Smooth muscle cell (in vitro differentiated cells): ENCODE results near the gene KATNAL2. TPM values are rescaled to one million over a fixed set of nuclear protein-coding genes. Genes with fewer than 3 reads are reported as not detected.

Source experiments
- DNase-seq: peaks from one replicate; lab custom pipeline; 2025; ENCODE audit not compliant: unreplicated experiment; lab: John Stamatoyannopoulos, UW
- H2AFZ ChIP-seq: fragments of 200-600 bp; sonication (generic); 2 replicates; pipeline ENCODE4 v1.6.0; 2016; ENCODE audit warnings: antibody characterized with exemption, low read depth, mild to moderate bottlenecking
- H3F3A ChIP-seq: fragments of 200-600 bp; sonication (generic); 2 replicates; pipeline ENCODE4 v1.6.0; 2017; ENCODE audit warnings: antibody characterized with exemption, low read depth
- H3K27ac ChIP-seq: fragments of 200-600 bp; sonication (generic); 2 replicates; pipeline ENCODE4 v1.5.1; 2016; ENCODE audit warnings: low read depth, mild to moderate bottlenecking
- H3K27me3 ChIP-seq: fragments of 200-600 bp; sonication (generic); 2 replicates; pipeline ENCODE4 v1.6.1; 2016; ENCODE audit warnings: low read depth, mild to moderate bottlenecking
- H3K36me3 ChIP-seq: fragments of 200-600 bp; sonication (generic); 2 replicates; pipeline ENCODE4 v1.5.1; 2016; ENCODE audit warnings: low read depth
- H3K4me1 ChIP-seq: fragments of 200-600 bp; sonication (generic); 2 replicates; pipeline ENCODE4 v1.5.1; 2016; ENCODE audit warnings: low read depth
- H3K4me2 ChIP-seq: fragments of 200-600 bp; sonication (generic); 2 replicates; pipeline ENCODE4 v1.6.0; 2016; ENCODE audit warnings: mild to moderate bottlenecking
- H3K4me3 ChIP-seq: fragments of 200-600 bp; sonication (generic); 2 replicates; pipeline ENCODE4 v1.5.1; 2016; ENCODE audit warnings: mild to moderate bottlenecking
- H3K79me2 ChIP-seq: fragments of 200-600 bp; sonication (generic); 2 replicates; pipeline ENCODE4 v1.6.0; 2016; ENCODE audit warnings: low read depth, mild to moderate bottlenecking
- H3K9ac ChIP-seq: fragments of 200-600 bp; sonication (generic); 2 replicates; pipeline ENCODE4 v1.6.0; 2016; ENCODE audit warnings: low read depth
- H3K9me3 ChIP-seq: fragments of 200-600 bp; sonication (generic); replicated peaks from 2 replicates; pipeline ENCODE4 v1.5.1; 2016; ENCODE audit warnings: low read depth
- H4K20me1 ChIP-seq: fragments of 200-600 bp; sonication (generic); 2 replicates; pipeline ENCODE4 v1.6.0; 2016; ENCODE audit warnings: low read depth
- CTCF ChIP-seq: fragments of 200-600 bp; sonication (generic); IDR thresholded peaks from 2 replicates; pipeline ENCODE4 v1.5.1; 2017; ENCODE audit warnings: borderline replicate concordance, mild to moderate bottlenecking, antibody characterized with exemption; ENCODE audit not compliant: insufficient read depth, poor library complexity, severe bottlenecking
- WGBS: methylation state at CpG from one replicate; pipeline ENCODE4 v1.1.7; 2016; ENCODE audit warnings: low lambda C conversion rate; 5-methylcytosine and 5-hydroxymethylcytosine counted together
- polyA plus RNA-seq: library from polyadenylated mRNA; unstranded; fragments of >200 nt; fragmentation: Nextera tagmentation; extraction: Ambion mirVana; gene quantifications from 2 replicates; pipeline ENCODE4 v1.2.1, GENCODE V29; 2016
- total RNA-seq: library from RNA; depleted of rRNA; stranded (reverse); fragments of >200 nt; gene quantifications from 2 replicates; pipeline ENCODE4 v1.2.3, GENCODE V29; 2014

KATNAL2 gene
- total and polyA plus RNA-seq, 2 experiments from 2014 or later = 0.31 to 2.1 TPM

DNA sequence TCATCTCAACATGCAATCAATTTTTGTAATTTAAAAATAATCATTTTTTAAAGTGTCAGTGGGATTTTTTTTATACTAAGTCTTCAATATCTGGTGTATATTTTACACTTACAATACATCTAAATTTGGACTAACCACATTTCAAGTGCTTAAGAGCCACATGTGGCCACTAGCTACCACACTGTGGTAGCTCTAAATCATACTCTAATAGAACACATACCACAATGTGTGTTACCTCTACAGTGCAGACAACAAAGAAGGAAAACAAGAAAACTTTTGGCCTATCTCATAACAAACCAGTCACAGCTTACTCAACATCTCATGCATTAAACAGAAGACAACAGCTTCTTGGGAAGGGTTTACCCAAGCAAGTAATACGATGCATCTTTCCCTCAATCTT is 24.6 kb upstream of the KATNAL2 start:
- H3K9me3 ChIP-seq = peaks cover 12% of the 10 kb centered on the region
- H3K27me3 ChIP-seq = no peaks in the 10 kb centered on the region
- H4K20me1 ChIP-seq = peaks cover 57% of the 10 kb centered on the region
- no peak overlapping the region for H3K27ac ChIP-seq
- H3K79me2 ChIP-seq = peaks cover 57% of the 10 kb centered on the region
- no peak overlapping the region for H2AFZ ChIP-seq
- peaks cover 25% of the 10 kb centered on the region for H3K36me3 ChIP-seq
- no peak overlapping the region for H3K9ac ChIP-seq
- no peak for TF ChIP-seq CTCF
- DNase-seq = no peak
- WGBS = 97% methylated on average over 1 of the region's 1 CpG
- H3K4me2 ChIP-seq = no peak overlapping the region
- H3K4me1 ChIP-seq = no peaks in the 10 kb centered on the region
- no peaks in the 10 kb centered on the region for H3F3A ChIP-seq
- no peak overlapping the region for H3K4me3 ChIP-seq

GRCh38 chr18:46893360-46893759 is 24.0 kb upstream of the KATNAL2 start:
- TF ChIP-seq CTCF = no peak
- Histone ChIP-seq H3K79me2 (peaks cover 56% of the 10 kb centered on the region), H3K9me3 (peaks cover 8% of the 10 kb centered on the region), H3F3A (no peaks in the 10 kb centered on the region), H2AFZ (no peak overlapping the region), H3K4me3 (no peak overlapping the region), H3K27me3 (no peaks in the 10 kb centered on the region), H3K9ac (no peak overlapping the region), H3K27ac (no peak overlapping the region), H3K4me1 (no peaks in the 10 kb centered on the region), H3K4me2 (no peak overlapping the region), H4K20me1 (peaks cover 62% of the 10 kb centered on the region), H3K36me3 (peaks cover 22% of the 10 kb centered on the region)
- DNase-seq = no peak
- 86% methylated on average over 1 of the region's 1 CpG for WGBS

- Histone ChIP-seq H3K9me3 (peaks cover under 1% of the 10 kb centered on the region), H3K79me2 (peaks cover 55% of the 10 kb centered on the region), H3F3A (no peaks in the 10 kb centered on the region), H3K9ac (no peak overlapping the region), H3K4me2 (no peak overlapping the region), H3K4me1 (peaks cover 3% of the 10 kb centered on the region), H3K27ac (no peak overlapping the region), H2AFZ (no peak overlapping the region), H4K20me1 (peaks cover 68% of the 10 kb centered on the region), H3K27me3 (no peaks in the 10 kb centered on the region), H3K36me3 (peaks cover 15% of the 10 kb centered on the region), H3K4me3 (no peak overlapping the region)
- DNase-seq = no peak
- TF ChIP-seq CTCF = no peak
- 97% methylated on average over 2 of the region's 2 CpGs for WGBS
Observed at GRCh38 chr18:46894124-46894523, 23.3 kb upstream of the KATNAL2 start.

- Histone ChIP-seq H3K36me3 (no peaks in the 10 kb centered on the region), H3K4me2 (no peak overlapping the region), H3K4me1 (peaks cover 3% of the 10 kb centered on the region), H3K9me3 (no peaks in the 10 kb centered on the region), H3K27me3 (no peaks in the 10 kb centered on the region), H4K20me1 (peaks cover 67% of the 10 kb centered on the region), H3F3A (no peaks in the 10 kb centered on the region), H2AFZ (no peak overlapping the region), H3K27ac (no peak overlapping the region), H3K4me3 (no peak overlapping the region), H3K9ac (no peak overlapping the region), H3K79me2 (peaks cover 73% of the 10 kb centered on the region)
- no peak for DNase-seq
- WGBS = 55% methylated on average over 2 of the region's 2 CpGs
- TF ChIP-seq CTCF = no peak
Observed at GRCh38 chr18:46899274-46899948, 18.0 kb upstream of the KATNAL2 start.
